HepG2 (cell line): ENCODE results near the gene F7. TPM values are rescaled to one million over a fixed set of nuclear protein-coding genes. Genes with fewer than 3 reads are reported as not detected.

Experiments used
- ATAC-seq: fragments of 200-7000 bp; cut with Tn5 transposase; 3 replicates; pipeline ENCODE4 v1.9.1; 2020; ENCODE audit warnings: mild to moderate bottlenecking, moderate library complexity
- BruUV-seq: library from RNA; stranded (reverse); fragments of 400-500 nt; replicated peaks from 2 replicates; lab custom pipeline; 2021; lab: Mats Ljungman, UMichigan
- CTCF ChIA-PET: fragments of 300-600 bp; formaldehyde crosslinking; extraction: SDS; loops from one replicate; lab custom pipeline; 2021; ENCODE audit warnings: low total read pairs, inconsistent platforms, low intra/inter-chr PET ratio; lab: Yijun Ruan, JAX
- POLR2A ChIA-PET: fragments of 350-600 bp; sonication (Branson Sonifier 250); formaldehyde crosslinking; loops from one replicate; lab custom pipeline; 2020; ENCODE audit warnings: antibody characterized with exemption, inconsistent platforms; lab: Yijun Ruan, JAX
- DNase-seq: peaks from one replicate; pipeline ENCODE4 v3.0.0-alpha.2; 2015; ENCODE audit warnings: low spot score
- FAIRE-seq: peaks from 3 replicates; lab custom pipeline; 2011; peaks lifted over from hg19 to GRCh38; lab: Jason Lieb, UNC
- H2AFZ ChIP-seq: one replicate; pipeline ENCODE4 v1.6.1; 2011; ENCODE audit warnings: low read length, inconsistent platforms
- H3K27ac ChIP-seq: fragments of 300-600 bp; 3 replicates; pipeline ENCODE4 v1.8.0; 2011; ENCODE audit warnings: mixed run types, mild to moderate bottlenecking, mixed read lengths, low read length, inconsistent platforms; ENCODE audit not compliant: insufficient read depth; ENCODE audit errors: extremely low read length
- H3K27me3 ChIP-seq, 2 experiments: fragments of 200-600 bp in 1 of 2; 2 replicates in 1 of 2; 3 replicates in 1 of 2; pipeline versions ENCODE4 v1.6.0 to v1.8.0; 2011; ENCODE audit warnings: low read length in 2 of 2, mild to moderate bottlenecking in 2 of 2, moderate library complexity in 2 of 2, inconsistent platforms in 1 of 2; ENCODE audit not compliant: insufficient read depth in 2 of 2, control insufficient read depth in 1 of 2
- H3K36me3 ChIP-seq, 2 experiments: fragments of 200-600 bp in 1 of 2; replicated peaks in 1 of 2; 2 replicates in 1 of 2; 3 replicates in 1 of 2; pipeline versions ENCODE4 v1.5.1 to v1.8.0; 2011; ENCODE audit warnings: low read length in 2 of 2, inconsistent platforms in 1 of 2; ENCODE audit not compliant: insufficient read depth in 2 of 2, control insufficient read depth in 1 of 2
- H3K4me1 ChIP-seq: 2 replicates; pipeline ENCODE4 v1.5.1; 2012; ENCODE audit warnings: low read length, inconsistent platforms; ENCODE audit not compliant: insufficient read depth
- H3K4me2 ChIP-seq: 2 replicates; pipeline ENCODE4 v1.6.0; 2011; ENCODE audit warnings: low read depth, low read length, inconsistent platforms
- H3K4me3 ChIP-seq, 3 experiments: fragments of 200-600 bp in 1 of 3; sonication (generic), shearing (Covaris generic) in 1 of 3; replicated peaks in 1 of 3; 2 replicates each; pipeline ENCODE4 v1.5.1; 2011 to 2016; ENCODE audit warnings: low read length in 3 of 3, inconsistent platforms in 2 of 3, low read depth in 2 of 3, mild to moderate bottlenecking in 2 of 3, control low read depth in 1 of 3, mixed read lengths in 1 of 3; ENCODE audit not compliant: insufficient read depth in 1 of 3
- H3K79me2 ChIP-seq: one replicate; pipeline ENCODE4 v1.6.1; 2011; ENCODE audit warnings: low read length, inconsistent platforms; ENCODE audit not compliant: insufficient read depth
- H3K9ac ChIP-seq: 2 replicates; pipeline ENCODE4 v1.6.0; 2011; ENCODE audit warnings: mild to moderate bottlenecking, low read depth, low read length, inconsistent platforms; ENCODE audit not compliant: insufficient read depth
- H3K9me3 ChIP-seq: 2 replicates; pipeline ENCODE4 v1.5.1; 2012; ENCODE audit warnings: mild to moderate bottlenecking, low read length
- H4K20me1 ChIP-seq: 2 replicates; pipeline ENCODE4 v1.6.0; 2011; ENCODE audit warnings: inconsistent platforms, mild to moderate bottlenecking, low read length, moderate library complexity; ENCODE audit not compliant: insufficient read depth
- ARID2 ChIP-seq: sonication (generic); formaldehyde crosslinking; IDR thresholded peaks from 2 replicates; pipeline ENCODE4 v1.8.1; 2022; ENCODE audit warnings: mild to moderate bottlenecking, missing genetic modification reagents, borderline replicate concordance
- ASH2L ChIP-seq: fragments of 300-600, 200-600 bp; sonication (generic); IDR thresholded peaks from 2 replicates; pipeline ENCODE4 v1.7.0; 2017; ENCODE audit warnings: low read depth, mild to moderate bottlenecking, moderate library complexity, mixed read lengths, low read length; ENCODE audit not compliant: insufficient read length
- ATM ChIP-seq: fragments of 450-650 bp; IDR thresholded peaks from 2 replicates; pipeline ENCODE4 v1.7.1; 2017; ENCODE audit warnings: mild to moderate bottlenecking, borderline replicate concordance
- BRF2 ChIP-seq: sonication (generic); formaldehyde crosslinking; IDR thresholded peaks from 2 replicates; pipeline ENCODE4 v1.8.1; 2022; ENCODE audit warnings: mild to moderate bottlenecking, missing genetic modification reagents
- CSRNP1 ChIP-seq: sonication (generic); formaldehyde crosslinking; IDR thresholded peaks from 2 replicates; pipeline ENCODE4 v1.8.1; 2023; ENCODE audit warnings: mild to moderate bottlenecking, missing genetic modification reagents
- HNF4G ChIP-seq, 2 experiments: sonication (generic) in 1 of 2; formaldehyde crosslinking in 1 of 2; IDR thresholded peaks; 2 replicates each; pipeline versions ENCODE4 v1.4.0 to v1.6.1; 2011 to 2020; ENCODE audit warnings: borderline replicate concordance in 2 of 2, low read depth in 2 of 2, mild to moderate bottlenecking in 2 of 2, low read length in 1 of 2, missing genetic modification reagents in 1 of 2, moderate library complexity in 1 of 2
- HNRNPH1 ChIP-seq: fragments of 200-400 bp; formaldehyde crosslinking; optimal IDR thresholded peaks from 2 replicates; pipeline ENCODE3; 2017; ENCODE audit warnings: mild to moderate bottlenecking, low read depth, low read length
- JDP2 ChIP-seq: sonication (generic); formaldehyde crosslinking; IDR thresholded peaks from 2 replicates; pipeline ENCODE4 v1.8.1; 2022; ENCODE audit warnings: missing genetic modification reagents, borderline replicate concordance
- SNAI1 ChIP-seq: sonication (generic); formaldehyde crosslinking; IDR thresholded peaks from 2 replicates; pipeline ENCODE4 v1.5.0; 2020; ENCODE audit warnings: mild to moderate bottlenecking, missing genetic modification reagents, borderline replicate concordance
- SNRNP70 ChIP-seq: fragments of 200-400 bp; formaldehyde crosslinking; IDR thresholded peaks from 2 replicates; pipeline ENCODE4 v1.6.1; 2017; ENCODE audit warnings: mild to moderate bottlenecking, low read depth, low read length, moderate library complexity
- SP2 ChIP-seq: sonication (generic); formaldehyde crosslinking; IDR thresholded peaks from 2 replicates; pipeline ENCODE4 v1.5.1; 2020; ENCODE audit warnings: mild to moderate bottlenecking, missing genetic modification reagents
- STAT5B ChIP-seq: sonication (generic); formaldehyde crosslinking; IDR thresholded peaks from 2 replicates; pipeline ENCODE4 v1.4.0; 2020; ENCODE audit warnings: missing genetic modification reagents
- TAF15 ChIP-seq: fragments of 200-400 bp; formaldehyde crosslinking; IDR thresholded peaks from one replicate; pipeline ENCODE4 v1.6.1; 2018; ENCODE audit warnings: mild to moderate bottlenecking, low read depth, low read length; ENCODE audit not compliant: poor library complexity, severe bottlenecking
- ZNF333 ChIP-seq: sonication (generic); formaldehyde crosslinking; IDR thresholded peaks from 2 replicates; pipeline ENCODE4 v1.4.0; 2020; ENCODE audit warnings: mild to moderate bottlenecking, missing genetic modification reagents, borderline replicate concordance
- ZNF431 ChIP-seq: sonication (generic); formaldehyde crosslinking; IDR thresholded peaks from 2 replicates; pipeline ENCODE4 v1.9.0; 2022; ENCODE audit warnings: missing genetic modification reagents, low read depth, mild to moderate bottlenecking, borderline replicate concordance
- WGBS: methylation state at CpG from one replicate; pipeline ENCODE4 v1.1.6; 2017; ENCODE audit warnings: low lambda C conversion rate; 5-methylcytosine and 5-hydroxymethylcytosine counted together
- in situ Hi-C: cut with HindIII; loops from 2 replicates; pipeline ENCODE4 v1.10.0; 2017; ENCODE audit warnings: low pct_unique_long_range_greater_than_20kb; ENCODE audit not compliant: extremely low pct_ligation_motif_present
- intact Hi-C: fragments of 100-400 bp; cut with micrococcal nuclease; formaldehyde crosslinking; loops from one replicate; pipeline ENCODE4 v1.10.0; 2022; ENCODE audit not compliant: unreplicated experiment
- polyA plus RNA-seq, 8 experiments: library from polyadenylated mRNA; depleted of rRNA in 3 of 8; stranded (reverse) in 7 of 8; unstranded in 1 of 8; fragments of >200 nt; fragmentation: Illumina TruSeq in 4 of 8; extraction: Trizol in 4 of 8; gene quantifications; 2 replicates each; pipeline versions ENCODE4 v1.2.1 to v1.2.3, GENCODE V29; 2011 to 2016; ENCODE audit warnings: low read depth in 4 of 8, missing spikeins in 1 of 8, mixed read lengths in 1 of 8; ENCODE audit not compliant: insufficient read depth in 1 of 8
- total RNA-seq, 5 experiments: library from RNA; depleted of rRNA; stranded (reverse); fragments of >200 nt; fragmentation: Illumina TruSeq; extraction: Trizol; gene quantifications; 2 replicates each; pipeline ENCODE4 v1.2.3, GENCODE V29; 2016; ENCODE audit warnings: low read depth in 1 of 5

F7 gene
- total and polyA plus RNA-seq, 2 of the 13 experiments (the other 11 are each of a cell fraction or from before 2014, with no cell fraction given): 12.6 to 26.5 TPM

GRCh38 chr13:113167155-113167554 is 61.6 kb downstream of the F7 start:
- no peak overlapping the region for H3K27ac ChIP-seq
- ATAC-seq: no peak
- H3K4me1 ChIP-seq: peaks cover 35% of the 10 kb centered on the region
- no peak for FAIRE-seq
- H4K20me1 ChIP-seq: no peaks in the 10 kb centered on the region
- intact Hi-C loops (no loop called here), in situ Hi-C loops (no loop called here)
- POLR2A ChIA-PET: no interaction called here
- H3K4me3 ChIP-seq: no peak overlapping the region
- WGBS: 99% methylated on average over 10 of the region's 10 CpGs
- no peaks in the 10 kb centered on the region for H3K27me3 ChIP-seq
- CTCF ChIA-PET: no interaction called here
- BruUV-seq: no TSS peak
- no peaks in the 10 kb centered on the region for H3K9me3 ChIP-seq
- no peak overlapping the region for H3K4me2 ChIP-seq
- H3K79me2 ChIP-seq: no peaks in the 10 kb centered on the region
- no peak overlapping the region for H3K9ac ChIP-seq
- TF ChIP-seq HNRNPH1: no peak
- DNase-seq: no peak
- peaks cover 0 to 9% of the 10 kb centered on the region in 2 experiments; a peak in 3 of 5 replicates for H3K36me3 ChIP-seq
- H2AFZ ChIP-seq: no peak overlapping the region

GRCh38 chr13:113167575-113167974 is 62.0 kb downstream of the F7 start:
- H3K79me2 ChIP-seq: no peaks in the 10 kb centered on the region
- no peak overlapping the region for H2AFZ ChIP-seq
- no peaks in the 10 kb centered on the region for H3K9me3 ChIP-seq
- H3K4me3 ChIP-seq: no peak overlapping the region
- intact Hi-C loops (no loop called here), in situ Hi-C loops (no loop called here)
- no TSS peak for BruUV-seq
- peaks cover 39% of the 10 kb centered on the region for H3K4me1 ChIP-seq
- ATAC-seq (no peak), DNase-seq (no peak), FAIRE-seq (no peak)
- no peaks in the 10 kb centered on the region for H4K20me1 ChIP-seq
- ChIA-PET CTCF (no interaction called here), POLR2A (no interaction called here)
- H3K9ac ChIP-seq: no peak overlapping the region
- 93% methylated on average over 3 of the region's 3 CpGs for WGBS
- peaks cover 0 to 13% of the 10 kb centered on the region in 2 experiments; a peak in 3 of 5 replicates for H3K36me3 ChIP-seq
- no peak overlapping the region for H3K4me2 ChIP-seq
- no peak overlapping the region for H3K27ac ChIP-seq
- H3K27me3 ChIP-seq: no peaks in the 10 kb centered on the region
- no peak for TF ChIP-seq SNAI1 (CRISPR knock-in tag)
- no peak for TF ChIP-seq HNF4G (IDR thresholded peaks at IDR 0.05; ENCODE audit: borderline replicate concordance, low read depth, low read length)
- no peak for TF ChIP-seq HNF4G (CRISPR knock-in tag; IDR thresholded peaks at IDR 0.05; ENCODE audit: borderline replicate concordance, low read depth)
- no peak for TF ChIP-seq JDP2 (CRISPR knock-in tag)
- TF ChIP-seq ATM: no peak
- TF ChIP-seq SNRNP70: no peak
- TF ChIP-seq ARID2: no peak
- no peak for TF ChIP-seq BRF2 (CRISPR knock-in tag)
- TF ChIP-seq TAF15: no peak
- TF ChIP-seq CSRNP1 (CRISPR knock-in tag): no peak
- no peak for TF ChIP-seq ZNF333 (CRISPR knock-in tag)
- no peak for TF ChIP-seq ZNF431 (CRISPR knock-in tag)
- no peak for TF ChIP-seq ASH2L
- no peak for TF ChIP-seq STAT5B (CRISPR knock-in tag)
- no peak for TF ChIP-seq SP2 (CRISPR knock-in tag)
